HG02938 (cell line): Measurements from ENCODE around the gene AR.

Experiments
- ATAC-seq: cut with Tn5 transposase; IDR thresholded peaks from one replicate; pipeline ENCODE4 v1.9.1; 2021; ENCODE audit warnings: mild to moderate bottlenecking, moderate library complexity; ENCODE audit not compliant: unreplicated experiment

AR gene

DNA sequence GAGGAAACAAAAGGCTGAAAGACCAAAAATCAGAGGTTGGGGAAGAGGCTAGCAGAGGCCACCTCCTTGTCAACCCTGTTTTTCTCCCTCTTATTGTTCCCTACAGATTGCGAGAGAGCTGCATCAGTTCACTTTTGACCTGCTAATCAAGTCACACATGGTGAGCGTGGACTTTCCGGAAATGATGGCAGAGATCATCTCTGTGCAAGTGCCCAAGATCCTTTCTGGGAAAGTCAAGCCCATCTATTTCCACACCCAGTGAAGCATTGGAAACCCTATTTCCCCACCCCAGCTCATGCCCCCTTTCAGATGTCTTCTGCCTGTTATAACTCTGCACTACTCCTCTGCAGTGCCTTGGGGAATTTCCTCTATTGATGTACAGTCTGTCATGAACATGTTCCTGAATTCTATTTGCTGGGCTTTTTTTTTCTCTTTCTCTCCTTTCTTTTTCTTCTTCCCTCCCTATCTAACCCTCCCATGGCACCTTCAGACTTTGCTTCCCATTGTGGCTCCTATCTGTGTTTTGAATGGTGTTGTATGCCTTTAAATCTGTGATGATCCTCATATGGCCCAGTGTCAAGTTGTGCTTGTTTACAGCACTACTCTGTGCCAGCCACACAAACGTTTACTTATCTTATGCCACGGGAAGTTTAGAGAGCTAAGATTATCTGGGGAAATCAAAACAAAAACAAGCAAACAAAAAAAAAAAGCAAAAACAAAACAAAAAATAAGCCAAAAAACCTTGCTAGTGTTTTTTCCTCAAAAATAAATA, 179.9 kb downstream of the AR start:
- ATAC-seq: no peak

- ATAC-seq: no peak
These were observed 180.7 kb downstream of the AR start for GRCh38 chrX:67724359-67725110.

DNA sequence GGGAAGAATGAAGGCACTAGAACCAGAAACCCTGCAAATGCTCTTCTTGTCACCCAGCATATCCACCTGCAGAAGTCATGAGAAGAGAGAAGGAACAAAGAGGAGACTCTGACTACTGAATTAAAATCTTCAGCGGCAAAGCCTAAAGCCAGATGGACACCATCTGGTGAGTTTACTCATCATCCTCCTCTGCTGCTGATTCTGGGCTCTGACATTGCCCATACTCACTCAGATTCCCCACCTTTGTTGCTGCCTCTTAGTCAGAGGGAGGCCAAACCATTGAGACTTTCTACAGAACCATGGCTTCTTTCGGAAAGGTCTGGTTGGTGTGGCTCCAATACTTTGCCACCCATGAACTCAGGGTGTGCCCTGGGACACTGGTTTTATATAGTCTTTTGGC, 181.7 kb downstream of the AR start:
- no peak for ATAC-seq

DNA sequence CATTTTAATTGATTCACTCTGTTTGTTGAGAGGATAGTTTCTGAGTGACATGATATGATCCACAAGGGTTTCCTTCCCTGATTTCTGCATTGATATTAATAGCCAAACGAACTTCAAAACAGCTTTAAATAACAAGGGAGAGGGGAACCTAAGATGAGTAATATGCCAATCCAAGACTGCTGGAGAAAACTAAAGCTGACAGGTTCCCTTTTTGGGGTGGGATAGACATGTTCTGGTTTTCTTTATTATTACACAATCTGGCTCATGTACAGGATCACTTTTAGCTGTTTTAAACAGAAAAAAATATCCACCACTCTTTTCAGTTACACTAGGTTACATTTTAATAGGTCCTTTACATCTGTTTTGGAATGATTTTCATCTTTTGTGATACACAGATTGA, 182.2 kb downstream of the AR start:
- ATAC-seq: no peak

DNA sequence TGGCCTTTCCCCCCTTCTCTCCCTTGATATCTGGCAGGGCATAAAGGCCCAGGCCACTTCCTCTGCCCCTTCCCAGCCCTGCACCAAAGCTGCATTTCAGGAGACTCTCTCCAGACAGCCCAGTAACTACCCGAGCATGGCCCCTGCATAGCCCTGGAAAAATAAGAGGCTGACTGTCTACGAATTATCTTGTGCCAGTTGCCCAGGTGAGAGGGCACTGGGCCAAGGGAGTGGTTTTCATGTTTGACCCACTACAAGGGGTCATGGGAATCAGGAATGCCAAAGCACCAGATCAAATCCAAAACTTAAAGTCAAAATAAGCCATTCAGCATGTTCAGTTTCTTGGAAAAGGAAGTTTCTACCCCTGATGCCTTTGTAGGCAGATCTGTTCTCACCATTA, 183.8 kb downstream of the AR start:
- ATAC-seq: no peak

DNA sequence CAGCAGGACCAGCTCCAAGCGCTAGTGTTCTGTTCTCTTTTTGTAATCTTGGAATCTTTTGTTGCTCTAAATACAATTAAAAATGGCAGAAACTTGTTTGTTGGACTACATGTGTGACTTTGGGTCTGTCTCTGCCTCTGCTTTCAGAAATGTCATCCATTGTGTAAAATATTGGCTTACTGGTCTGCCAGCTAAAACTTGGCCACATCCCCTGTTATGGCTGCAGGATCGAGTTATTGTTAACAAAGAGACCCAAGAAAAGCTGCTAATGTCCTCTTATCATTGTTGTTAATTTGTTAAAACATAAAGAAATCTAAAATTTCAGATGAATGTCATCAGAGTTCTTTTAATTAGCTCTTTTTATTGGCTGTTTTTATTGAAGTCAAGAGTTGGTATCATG, 186.5 kb downstream of the AR start:
- no peak for ATAC-seq

DNA sequence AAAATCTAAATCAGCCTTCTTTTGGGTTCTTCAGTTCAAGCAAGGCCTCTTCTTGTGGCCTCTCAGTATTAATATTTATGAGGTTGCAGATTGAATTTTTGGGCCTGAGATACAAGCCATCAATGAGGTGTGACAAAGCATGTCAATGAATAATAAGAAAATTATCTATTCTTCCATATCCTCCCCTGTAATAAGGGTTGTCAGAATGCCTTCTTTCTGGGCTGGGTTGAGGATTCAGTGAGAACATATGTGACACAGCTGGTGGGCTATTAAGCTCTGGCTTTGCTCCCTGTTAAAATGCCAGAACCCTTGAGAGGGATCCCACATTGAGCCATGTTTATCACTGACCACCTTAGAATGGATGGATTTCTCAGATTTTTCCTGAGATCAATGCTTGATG, 187.2 kb downstream of the AR start:
- ATAC-seq: no peak

GRCh38 chrX:67732864-67733263, 189.0 kb downstream of the AR start:
- no peak for ATAC-seq

GRCh38 chrX:67734111-67734753, 190.4 kb downstream of the AR start:
- ATAC-seq: peak; percentile 49

- ATAC-seq: no peak
These were observed 205.7 kb downstream of the AR start for GRCh38 chrX:67749536-67749935.

- ATAC-seq: no peak
These were observed 206.9 kb downstream of the AR start for GRCh38 chrX:67750694-67751093.

DNA sequence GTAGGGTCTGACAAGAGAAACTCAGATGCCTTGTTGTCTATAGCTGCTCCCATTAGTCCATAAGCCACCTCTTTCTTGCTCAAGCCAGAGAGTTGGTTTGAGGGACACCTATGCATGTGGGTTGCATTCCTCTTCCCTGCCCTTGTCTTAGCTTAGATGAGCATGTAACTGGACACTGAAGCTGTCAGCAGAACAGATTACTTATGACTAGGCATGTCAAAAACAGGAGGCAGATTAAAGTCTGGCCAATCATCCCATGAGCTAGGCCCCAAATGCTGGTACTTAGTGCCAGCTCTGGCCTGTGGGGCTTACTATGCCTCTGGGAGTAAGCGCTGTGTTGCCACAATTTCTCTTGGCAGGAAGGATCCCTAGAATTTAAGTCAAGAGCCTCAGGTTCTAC, 215.2 kb downstream of the AR start:
- no peak for ATAC-seq

GRCh38 chrX:67777148-67777547, 233.3 kb downstream of the AR start:
- no peak for ATAC-seq

GRCh38 chrX:67779099-67779498, 235.3 kb downstream of the AR start:
- no peak for ATAC-seq
